Measurements from ENCODE around the gene NPY5R.

NPY5R gene

GRCh38 chr4:163384434-163384833 is 40.7 kb downstream of the NPY5R start:
- no peak for DNase-seq

GRCh38 chr4:163384926-163385325 is 41.2 kb downstream of the NPY5R start:
- DNase-seq = no peak

- no peak for DNase-seq
These were observed 41.8 kb downstream of the NPY5R start for GRCh38 chr4:163385466-163385865.

GRCh38 chr4:163391756-163392155 is 48.1 kb downstream of the NPY5R start:
- DNase-seq = no peak

GRCh38 chr4:163392328-163392727 is 48.6 kb downstream of the NPY5R start:
- no peak for DNase-seq

- DNase-seq = no peak
These were observed 49.8 kb downstream of the NPY5R start for GRCh38 chr4:163393471-163393870.

- DNase-seq = no peak
These were observed 51.4 kb downstream of the NPY5R start for GRCh38 chr4:163395055-163395454.

GRCh38 chr4:163395758-163396157 is 52.1 kb downstream of the NPY5R start:
- no peak for DNase-seq

- DNase-seq = no peak
These were observed 54.5 kb downstream of the NPY5R start for GRCh38 chr4:163398238-163398637.

- no peak for DNase-seq
These were observed 57.2 kb downstream of the NPY5R start for GRCh38 chr4:163400911-163401310.

Data from right kidney (tissue), 1 donor.